ENCODE measurements around the gene MAPK10. TPM values are rescaled to one million over a fixed set of nuclear protein-coding genes. Genes with fewer than 3 reads are reported as not detected.

The MAPK10 gene
- total and polyA plus RNA-seq, 2 experiments from 2014 or later, result 5.9 to 14.8 TPM

DNA sequence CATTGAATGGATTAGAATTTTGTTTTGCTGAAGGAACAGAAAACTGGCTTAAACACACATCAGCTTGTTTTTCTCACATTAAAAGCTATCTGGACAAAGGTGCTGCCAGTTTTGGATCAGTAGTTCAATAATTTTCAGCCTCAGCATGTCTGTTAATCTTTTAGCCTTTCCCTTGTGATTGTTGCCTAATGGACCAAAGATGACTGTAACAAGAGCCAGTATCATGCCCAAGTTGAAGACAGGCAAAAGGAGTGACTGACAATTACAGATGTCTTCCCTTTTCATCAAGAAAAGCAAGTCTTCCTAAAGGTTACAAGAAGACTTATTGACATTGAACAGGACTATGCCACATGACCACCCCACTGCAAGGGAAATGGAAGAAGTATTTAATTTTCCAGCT lies 419.7 kb downstream of the MAPK10 start:
- no peaks in the 10 kb centered on the region for H4K20me1 ChIP-seq (ENCODE audit: insufficient read depth, poor library complexity, severe bottlenecking)
- no peaks in the 10 kb centered on the region for H3K4me1 ChIP-seq (ENCODE audit: insufficient read depth)
- TF ChIP-seq EZH2 (IDR thresholded peaks at IDR 0.05; ENCODE audit: borderline replicate concordance) (no peak), EZH2phosphoT487 (IDR thresholded peaks at IDR 0.05; ENCODE audit: low read depth, severe bottlenecking, unreplicated experiment) (no peak)
- TF ChIP-seq, protein P1, sequence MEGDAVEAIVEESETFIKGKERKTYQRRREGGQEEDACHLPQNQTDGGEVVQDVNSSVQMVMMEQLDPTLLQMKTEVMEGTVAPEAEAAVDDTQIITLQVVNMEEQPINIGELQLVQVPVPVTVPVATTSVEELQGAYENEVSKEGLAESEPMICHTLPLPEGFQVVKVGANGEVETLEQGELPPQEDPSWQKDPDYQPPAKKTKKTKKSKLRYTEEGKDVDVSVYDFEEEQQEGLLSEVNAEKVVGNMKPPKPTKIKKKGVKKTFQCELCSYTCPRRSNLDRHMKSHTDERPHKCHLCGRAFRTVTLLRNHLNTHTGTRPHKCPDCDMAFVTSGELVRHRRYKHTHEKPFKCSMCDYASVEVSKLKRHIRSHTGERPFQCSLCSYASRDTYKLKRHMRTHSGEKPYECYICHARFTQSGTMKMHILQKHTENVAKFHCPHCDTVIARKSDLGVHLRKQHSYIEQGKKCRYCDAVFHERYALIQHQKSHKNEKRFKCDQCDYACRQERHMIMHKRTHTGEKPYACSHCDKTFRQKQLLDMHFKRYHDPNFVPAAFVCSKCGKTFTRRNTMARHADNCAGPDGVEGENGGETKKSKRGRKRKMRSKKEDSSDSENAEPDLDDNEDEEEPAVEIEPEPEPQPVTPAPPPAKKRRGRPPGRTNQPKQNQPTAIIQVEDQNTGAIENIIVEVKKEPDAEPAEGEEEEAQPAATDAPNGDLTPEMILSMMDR (IDR thresholded peaks at IDR 0.05; ENCODE audit: poor library complexity), result no peak
- no peaks in the 10 kb centered on the region for H3K36me3 ChIP-seq (replicated peaks; ENCODE audit: insufficient read depth, low read depth)
- H2AFZ ChIP-seq, result no peak overlapping the region
- H3K27me3 ChIP-seq, result no peaks in the 10 kb centered on the region
- no peaks in the 10 kb centered on the region for H3K9me3 ChIP-seq (ENCODE audit: low read depth)
- no peak overlapping the region for H3K4me2 ChIP-seq
- no peaks in the 10 kb centered on the region for H3K9me2 ChIP-seq (replicated peaks; ENCODE audit: insufficient read depth)
- H3K79me2 ChIP-seq, result no peaks in the 10 kb centered on the region
- no peak overlapping the region for H3K27ac ChIP-seq
- DNase-seq (ENCODE audit: low spot score), result no peak
- no peak overlapping the region for H3K4me3 ChIP-seq

Small RNA genes within 50 kb of the gene (small RNA-seq; reads per million reads assigned to genes)
- not detected for gene RN7SKP96

Other genes starting within 250 kb of the MAPK10 start
- 46.3 and 52.8 TPM in 2 replicates for gene PTPN13, start 234.3 kb upstream of the MAPK10 start, total RNA-seq
- gene PTPN13, start 234.3 kb upstream of the MAPK10 start, polyA plus RNA-seq, result 12.6 and 13.8 TPM in 2 replicates

Data from hepatocyte (in vitro differentiated cells).